ENCODE data around the gene BRDT. TPM values are rescaled to one million over a fixed set of nuclear protein-coding genes. Genes with fewer than 3 reads are reported as not detected.

Gene BRDT
- total RNA-seq, 1 donor from 2014 or later, result not detected

DNA sequence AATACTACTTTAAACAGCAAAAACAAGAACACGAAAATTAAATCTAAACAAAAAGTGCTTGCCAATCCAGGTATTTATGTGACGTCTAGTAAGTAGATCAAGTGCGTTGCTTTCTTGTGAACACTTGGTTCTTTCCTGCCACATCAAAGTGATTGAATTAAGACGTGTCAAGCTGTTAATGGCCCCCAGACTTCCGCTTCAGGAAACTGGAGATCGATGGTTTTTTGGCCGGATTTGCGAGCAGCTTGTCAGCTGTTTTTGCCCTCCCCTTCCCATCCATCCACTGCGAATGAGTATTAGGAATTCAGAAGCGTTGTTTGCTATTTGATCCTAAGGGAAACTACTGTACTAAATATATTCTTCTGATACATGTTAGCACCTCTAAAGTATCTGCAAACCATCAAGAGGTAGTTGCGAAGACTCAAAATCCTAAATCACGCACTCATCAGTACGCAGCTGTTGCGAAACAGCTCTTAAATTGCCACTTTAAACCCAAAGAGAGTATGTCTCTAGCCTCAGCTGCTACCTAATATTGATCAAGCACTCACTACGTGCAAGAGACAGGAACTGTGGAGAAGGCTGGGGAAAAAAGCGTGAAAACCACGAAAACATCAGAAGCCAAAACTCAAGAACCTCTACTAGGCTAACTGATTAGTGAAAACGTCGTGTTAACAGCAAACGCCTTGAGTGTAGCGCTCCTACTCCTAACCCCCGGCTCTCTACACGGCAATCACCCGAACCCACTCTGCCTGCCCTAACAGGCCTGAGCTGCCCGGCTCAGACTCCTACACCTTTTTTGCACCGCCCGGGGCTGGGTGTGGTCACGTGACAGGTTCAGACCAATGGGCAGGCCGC, 473 bp upstream of the BRDT start:
- H3K36me3 ChIP-seq, result no peaks in the 10 kb centered on the region
- H3K27ac ChIP-seq (replicated peaks), result no peak overlapping the region
- H3K4me1 ChIP-seq, result no peaks in the 10 kb centered on the region
- H3K4me3 ChIP-seq, result no peak overlapping the region
- TF ChIP-seq, protein P1, sequence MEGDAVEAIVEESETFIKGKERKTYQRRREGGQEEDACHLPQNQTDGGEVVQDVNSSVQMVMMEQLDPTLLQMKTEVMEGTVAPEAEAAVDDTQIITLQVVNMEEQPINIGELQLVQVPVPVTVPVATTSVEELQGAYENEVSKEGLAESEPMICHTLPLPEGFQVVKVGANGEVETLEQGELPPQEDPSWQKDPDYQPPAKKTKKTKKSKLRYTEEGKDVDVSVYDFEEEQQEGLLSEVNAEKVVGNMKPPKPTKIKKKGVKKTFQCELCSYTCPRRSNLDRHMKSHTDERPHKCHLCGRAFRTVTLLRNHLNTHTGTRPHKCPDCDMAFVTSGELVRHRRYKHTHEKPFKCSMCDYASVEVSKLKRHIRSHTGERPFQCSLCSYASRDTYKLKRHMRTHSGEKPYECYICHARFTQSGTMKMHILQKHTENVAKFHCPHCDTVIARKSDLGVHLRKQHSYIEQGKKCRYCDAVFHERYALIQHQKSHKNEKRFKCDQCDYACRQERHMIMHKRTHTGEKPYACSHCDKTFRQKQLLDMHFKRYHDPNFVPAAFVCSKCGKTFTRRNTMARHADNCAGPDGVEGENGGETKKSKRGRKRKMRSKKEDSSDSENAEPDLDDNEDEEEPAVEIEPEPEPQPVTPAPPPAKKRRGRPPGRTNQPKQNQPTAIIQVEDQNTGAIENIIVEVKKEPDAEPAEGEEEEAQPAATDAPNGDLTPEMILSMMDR (IDR thresholded peaks at IDR 0.05; ENCODE audit: borderline replicate concordance), result no peak
- no peak for DNase-seq
- no peaks in the 10 kb centered on the region for H3K27me3 ChIP-seq (ENCODE audit: low read depth)
- intact Hi-C loops (cut with micrococcal nuclease), result no loop called here
- no peaks in the 10 kb centered on the region for H3K9me3 ChIP-seq (replicated peaks)

DNA sequence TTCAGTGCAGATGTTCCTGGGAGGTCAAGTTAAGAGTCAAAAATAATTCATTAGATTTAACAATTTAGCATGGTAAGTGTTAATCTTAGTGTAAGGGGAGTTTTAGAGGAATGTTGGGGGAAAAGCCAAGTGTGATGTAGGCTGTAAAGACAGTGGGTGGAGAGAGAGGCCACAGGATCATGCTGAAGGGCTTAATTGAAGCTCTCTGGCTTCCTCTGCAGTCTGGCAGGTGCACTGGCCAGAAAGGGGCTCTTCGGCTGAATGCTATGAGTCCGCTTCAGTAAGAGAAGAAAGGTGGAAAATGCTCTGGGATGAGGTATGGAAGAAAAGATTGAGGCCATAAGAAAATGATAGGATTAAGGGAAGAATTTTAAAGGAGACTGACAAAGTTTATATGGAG, 3.0 kb downstream of the BRDT start:
- Histone ChIP-seq H3K4me1 (no peaks in the 10 kb centered on the region), H3K9me3 (replicated peaks) (no peaks in the 10 kb centered on the region), H3K27ac (replicated peaks) (no peak overlapping the region), H3K27me3 (ENCODE audit: low read depth) (no peaks in the 10 kb centered on the region), H3K4me3 (no peak overlapping the region), H3K36me3 (no peaks in the 10 kb centered on the region)
- intact Hi-C loops (cut with micrococcal nuclease), result no loop called here
- TF ChIP-seq, protein P1 (IDR thresholded peaks at IDR 0.05; ENCODE audit: borderline replicate concordance), result no peak
- DNase-seq, result no peak

DNA sequence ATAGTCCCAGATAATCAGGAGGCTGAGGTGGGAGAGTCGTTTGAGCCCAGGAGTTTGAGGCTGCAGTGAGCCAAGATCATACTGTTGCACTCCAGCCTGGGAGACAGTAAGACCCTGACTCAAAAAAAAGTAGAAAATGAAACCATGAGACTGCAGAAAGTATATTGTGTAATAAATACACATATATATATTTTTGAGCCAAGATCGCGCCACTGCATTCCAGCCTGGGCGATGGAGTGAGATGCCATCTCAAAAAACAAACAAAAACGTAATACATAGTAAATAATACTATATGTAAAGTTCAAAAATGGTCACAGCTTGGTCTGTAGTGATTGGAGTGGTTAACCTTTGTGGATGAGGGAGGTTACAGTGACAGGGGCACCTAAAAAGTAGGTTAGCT, 9.7 kb downstream of the BRDT start:
- no peaks in the 10 kb centered on the region for H3K27me3 ChIP-seq (ENCODE audit: low read depth)
- no peak overlapping the region for H3K4me3 ChIP-seq
- TF ChIP-seq, protein P1 (IDR thresholded peaks at IDR 0.05; ENCODE audit: borderline replicate concordance), result no peak
- intact Hi-C loops (cut with micrococcal nuclease), result no loop called here
- H3K36me3 ChIP-seq, result no peaks in the 10 kb centered on the region
- no peak overlapping the region for H3K27ac ChIP-seq (replicated peaks)
- no peak for DNase-seq
- H3K4me1 ChIP-seq, result no peaks in the 10 kb centered on the region
- no peaks in the 10 kb centered on the region for H3K9me3 ChIP-seq (replicated peaks)

DNA sequence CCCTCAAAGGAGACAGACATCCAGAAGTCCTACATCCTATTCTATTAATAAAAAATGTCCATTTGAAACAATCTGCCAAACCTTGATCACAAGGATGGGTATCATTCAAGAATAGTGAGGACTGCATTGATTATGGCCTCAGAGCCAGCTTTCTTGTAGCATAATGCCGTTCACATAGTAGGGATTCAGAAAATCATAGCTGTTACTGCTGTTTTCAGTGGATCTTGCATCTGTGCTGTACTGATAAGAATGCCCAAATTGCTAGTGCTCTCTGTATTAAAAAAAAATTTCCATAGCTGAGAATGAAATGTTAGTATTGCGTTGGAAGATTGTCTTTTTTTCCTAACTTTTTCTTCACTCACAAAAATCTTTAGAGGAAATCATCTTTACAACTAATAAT, 19.1 kb downstream of the BRDT start:
- Histone ChIP-seq H3K4me1 (no peaks in the 10 kb centered on the region), H3K27me3 (ENCODE audit: low read depth) (peaks cover 5% of the 10 kb centered on the region), H3K4me3 (no peak overlapping the region), H3K27ac (replicated peaks) (no peak overlapping the region), H3K36me3 (no peaks in the 10 kb centered on the region), H3K9me3 (replicated peaks) (no peaks in the 10 kb centered on the region)
- no peak for DNase-seq
- intact Hi-C loops (cut with micrococcal nuclease), result no loop called here
- TF ChIP-seq, protein P1 (IDR thresholded peaks at IDR 0.05; ENCODE audit: borderline replicate concordance), result no peak

DNA sequence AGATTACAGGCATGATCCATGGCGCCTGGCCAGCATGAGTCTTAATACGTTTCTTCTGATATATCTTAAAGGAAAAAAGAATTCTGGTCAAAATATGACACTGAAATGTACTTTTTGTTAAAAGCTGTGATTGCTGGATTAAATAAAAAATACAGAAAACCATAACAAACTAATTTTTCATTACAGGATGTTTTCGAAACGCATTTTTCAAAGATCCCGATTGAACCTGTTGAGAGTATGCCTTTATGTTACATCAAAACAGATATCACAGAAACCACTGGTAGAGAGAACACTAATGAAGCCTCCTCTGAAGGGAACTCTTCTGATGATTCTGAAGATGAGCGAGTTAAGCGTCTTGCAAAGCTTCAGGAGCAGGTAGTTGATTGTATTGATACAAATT, 30.2 kb downstream of the BRDT start:
- no peaks in the 10 kb centered on the region for H3K4me1 ChIP-seq
- H3K27ac ChIP-seq (replicated peaks), result no peak overlapping the region
- H3K4me3 ChIP-seq, result no peak overlapping the region
- no peak for DNase-seq
- peaks cover 20% of the 10 kb centered on the region for H3K27me3 ChIP-seq (ENCODE audit: low read depth)
- intact Hi-C loops (cut with micrococcal nuclease), result no loop called here
- H3K36me3 ChIP-seq, result no peaks in the 10 kb centered on the region
- no peaks in the 10 kb centered on the region for H3K9me3 ChIP-seq (replicated peaks)
- TF ChIP-seq, protein P1 (IDR thresholded peaks at IDR 0.05; ENCODE audit: borderline replicate concordance), result no peak

All from left ventricle myocardium inferior (tissue), 1 donor.